Lung (tissue), 12 donors: ENCODE measurements around the gene STOML3. TPM values are rescaled to one million over a fixed set of nuclear protein-coding genes. Genes with fewer than 3 reads are reported as not detected.

Experiments used
- ATAC-seq: fragments of 200-7000 bp; cut with Tn5 transposase; one replicate; pipeline ENCODE4 v1.9.1; 2020; ENCODE audit warnings: moderate number of reproducible peaks; ENCODE audit not compliant: insufficient read depth, low FRiP score
- DNase-seq, 3 donors: peaks; one replicate each; pipeline ENCODE4 v3.0.0-alpha.2; 2013 to 2017
- H3K27ac ChIP-seq, 2 donors: one replicate each; pipeline ENCODE4 v1.5.1; 2013; ENCODE audit warnings: mild to moderate bottlenecking in 2 of 2, moderate library complexity in 2 of 2, control low read depth in 1 of 2, inconsistent platforms in 1 of 2, low read depth in 1 of 2, low read length in 1 of 2
- H3K27me3 ChIP-seq, 3 donors: one replicate each; pipeline ENCODE4 v1.5.1; 2013; ENCODE audit warnings: low read length in 2 of 3; ENCODE audit not compliant: control insufficient read depth in 3 of 3, insufficient read depth in 3 of 3
- H3K36me3 ChIP-seq, 4 donors: one replicate each; pipeline ENCODE4 v1.5.1; 2013; ENCODE audit warnings: low read length in 4 of 4, mild to moderate bottlenecking in 1 of 4, moderate library complexity in 1 of 4; ENCODE audit not compliant: control insufficient read depth in 4 of 4, insufficient read depth in 4 of 4
- H3K4me1 ChIP-seq, 5 donors: one replicate each; pipeline ENCODE4 v1.5.1; 2013; ENCODE audit warnings: low read length in 5 of 5, mild to moderate bottlenecking in 2 of 5, moderate library complexity in 1 of 5; ENCODE audit not compliant: control insufficient read depth in 5 of 5, insufficient read depth in 5 of 5
- H3K4me3 ChIP-seq: one replicate; pipeline ENCODE4 v1.5.1; 2013; ENCODE audit warnings: mild to moderate bottlenecking, control low read depth, moderate library complexity
- H3K9ac ChIP-seq, 2 donors: one replicate each; pipeline ENCODE4 v1.5.1; 2013; ENCODE audit warnings: low read length in 2 of 2, control low read depth in 1 of 2; ENCODE audit not compliant: insufficient read depth in 1 of 2
- H3K9me3 ChIP-seq, 4 donors: one replicate each; pipeline ENCODE4 v1.5.1; 2013; ENCODE audit warnings: low read length in 3 of 4, mild to moderate bottlenecking in 1 of 4, moderate library complexity in 1 of 4; ENCODE audit not compliant: control insufficient read depth in 4 of 4, insufficient read depth in 3 of 4
- WGBS, 2 donors: extraction: QIAGEN DNeasy Blood & Tissue Kit; methylation state at CpG; one replicate each; pipeline ENCODE4 v1.1.7; 2013; 5-methylcytosine and 5-hydroxymethylcytosine counted together
- polyA plus RNA-seq, 2 donors: library from polyadenylated mRNA; stranded (reverse); fragments of 200-250 nt; gene quantifications; one replicate each; pipeline ENCODE4 v1.2.1, GENCODE V29; 2013
- total RNA-seq, 2 donors: library from RNA; depleted of rRNA in 1 of 2; stranded (reverse); fragments of >200 nt in 1 of 2; gene quantifications; one replicate each; pipeline ENCODE4 v1.2.1, GENCODE V29; 2014 to 2021
- TF ChIP-seq, protein P1 (sequence below): IDR thresholded peaks from 2 replicates; pipeline ENCODE4 v1.5.1; 2012; ENCODE audit warnings: mild to moderate bottlenecking; ENCODE audit errors: control extremely low read depth, extremely low read depth
- donor health status: control.
- donor health status: control.
- donor health status: Bipolar disorder and iron deficiency.
- donor health status: healthy.
- donor health status: DM: yes; HTN: yes; CAD: no.

Gene STOML3
- total and polyA plus RNA-seq, 4 donors: 2.0 to 9.8 (median 4.5) TPM

DNA sequence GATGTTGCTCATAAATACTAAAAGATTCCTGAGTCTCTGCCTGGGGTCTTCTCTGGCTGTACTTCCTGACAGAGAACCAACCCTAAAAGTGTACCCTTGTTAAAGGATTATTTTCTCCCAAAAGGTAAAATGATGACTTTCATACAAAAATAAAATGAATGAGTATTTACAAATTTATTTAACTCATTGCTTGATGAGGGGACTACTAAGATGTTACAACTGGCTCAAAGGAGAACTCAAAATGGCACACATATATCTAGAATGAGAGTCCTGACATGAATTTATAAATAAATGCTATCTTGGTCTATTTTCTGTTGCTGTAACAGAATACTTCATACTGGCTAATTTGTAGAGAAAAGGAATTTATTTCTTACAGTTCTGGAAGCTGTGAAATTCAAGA, 30.5 kb downstream of the STOML3 start:
- TF ChIP-seq, protein P1, sequence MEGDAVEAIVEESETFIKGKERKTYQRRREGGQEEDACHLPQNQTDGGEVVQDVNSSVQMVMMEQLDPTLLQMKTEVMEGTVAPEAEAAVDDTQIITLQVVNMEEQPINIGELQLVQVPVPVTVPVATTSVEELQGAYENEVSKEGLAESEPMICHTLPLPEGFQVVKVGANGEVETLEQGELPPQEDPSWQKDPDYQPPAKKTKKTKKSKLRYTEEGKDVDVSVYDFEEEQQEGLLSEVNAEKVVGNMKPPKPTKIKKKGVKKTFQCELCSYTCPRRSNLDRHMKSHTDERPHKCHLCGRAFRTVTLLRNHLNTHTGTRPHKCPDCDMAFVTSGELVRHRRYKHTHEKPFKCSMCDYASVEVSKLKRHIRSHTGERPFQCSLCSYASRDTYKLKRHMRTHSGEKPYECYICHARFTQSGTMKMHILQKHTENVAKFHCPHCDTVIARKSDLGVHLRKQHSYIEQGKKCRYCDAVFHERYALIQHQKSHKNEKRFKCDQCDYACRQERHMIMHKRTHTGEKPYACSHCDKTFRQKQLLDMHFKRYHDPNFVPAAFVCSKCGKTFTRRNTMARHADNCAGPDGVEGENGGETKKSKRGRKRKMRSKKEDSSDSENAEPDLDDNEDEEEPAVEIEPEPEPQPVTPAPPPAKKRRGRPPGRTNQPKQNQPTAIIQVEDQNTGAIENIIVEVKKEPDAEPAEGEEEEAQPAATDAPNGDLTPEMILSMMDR: no peak
- Histone ChIP-seq H3K4me1 (no peaks in the 10 kb centered on the region), H3K36me3 (no peaks in the 10 kb centered on the region), H3K27ac (no peak overlapping the region), H3K27me3 (no peaks in the 10 kb centered on the region), H3K4me3 (no peak overlapping the region), H3K9me3 (peaks cover 0 to 3% (median 0%) of the 10 kb centered on the region in 4 donors), H3K9ac (no peak overlapping the region)
- no peak for DNase-seq
- no peak for ATAC-seq

DNA sequence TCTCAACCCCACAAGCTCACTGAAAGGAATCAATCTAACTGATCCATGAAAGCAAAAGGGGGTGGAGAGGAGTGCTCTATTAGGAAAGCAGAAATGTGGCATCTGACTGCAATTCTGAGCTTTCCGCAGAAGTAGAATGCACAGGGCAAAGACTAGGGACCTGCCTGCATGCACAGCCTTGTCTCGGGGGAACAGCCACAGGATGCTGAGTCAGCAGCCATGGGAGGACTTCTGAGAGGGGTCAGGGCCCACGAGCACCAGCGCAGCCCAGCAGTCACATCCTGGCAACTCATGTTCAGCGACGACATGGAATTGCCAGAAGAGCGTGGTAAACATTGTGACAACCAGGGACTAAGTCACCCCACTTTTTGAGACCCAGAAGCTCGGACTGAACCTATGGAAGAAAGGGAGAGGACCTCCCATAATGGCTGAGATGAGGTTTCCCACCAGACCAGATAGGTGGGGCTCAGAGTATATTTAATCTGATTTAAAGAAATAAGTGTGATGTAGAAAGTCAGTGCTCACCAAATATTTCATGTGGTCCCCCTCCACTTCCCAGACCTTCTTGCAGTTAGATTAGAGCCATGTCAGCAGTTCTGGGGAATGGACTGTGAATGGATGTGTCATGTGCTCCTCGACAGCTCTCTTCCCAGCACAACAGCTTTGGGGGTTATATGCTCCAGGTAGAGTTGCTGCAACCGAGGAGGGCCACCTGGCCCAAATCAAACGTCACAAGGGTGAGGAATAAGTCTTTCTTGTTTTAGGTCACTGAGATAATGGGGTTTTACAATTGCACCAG, 32.6 kb downstream of the STOML3 start:
- no peak overlapping the region for H3K9ac ChIP-seq
- H3K27me3 ChIP-seq: no peaks in the 10 kb centered on the region
- no peaks in the 10 kb centered on the region for H3K4me1 ChIP-seq
- no peak for DNase-seq
- H3K4me3 ChIP-seq: no peak overlapping the region
- TF ChIP-seq, protein P1: no peak
- 85 to 87% methylated on average over 11 of the region's 11 CpGs for WGBS, 2 donors
- H3K27ac ChIP-seq: no peak overlapping the region
- peaks cover 0 to 3% (median 0%) of the 10 kb centered on the region in 4 donors for H3K9me3 ChIP-seq
- ATAC-seq: no peak
- no peaks in the 10 kb centered on the region for H3K36me3 ChIP-seq

DNA sequence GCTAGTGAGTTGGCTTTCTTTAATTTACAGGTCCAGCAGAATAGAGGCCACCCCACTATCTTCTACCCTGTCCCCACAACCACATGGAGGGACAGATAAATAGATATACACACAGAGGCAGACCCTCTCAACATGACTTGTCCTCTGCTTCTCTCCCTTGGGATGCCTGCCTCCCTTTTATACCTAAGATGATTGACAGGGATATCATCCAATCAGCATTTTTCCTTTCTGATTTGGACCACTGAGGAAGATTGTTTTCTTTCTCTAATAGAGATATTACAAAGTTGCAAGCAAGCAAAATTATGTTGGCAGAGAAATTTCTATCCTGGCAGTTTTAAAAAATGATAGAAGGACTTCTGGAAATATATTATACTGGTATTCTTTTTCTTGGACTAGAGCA, 35.8 kb downstream of the STOML3 start:
- H3K4me3 ChIP-seq: no peak overlapping the region
- DNase-seq (no peak), ATAC-seq (no peak)
- H3K9ac ChIP-seq: no peak overlapping the region
- TF ChIP-seq, protein P1: no peak
- H3K27ac ChIP-seq: no peak overlapping the region
- H3K36me3 ChIP-seq: no peaks in the 10 kb centered on the region
- H3K27me3 ChIP-seq: no peaks in the 10 kb centered on the region
- no peaks in the 10 kb centered on the region for H3K9me3 ChIP-seq
- H3K4me1 ChIP-seq: no peaks in the 10 kb centered on the region

DNA sequence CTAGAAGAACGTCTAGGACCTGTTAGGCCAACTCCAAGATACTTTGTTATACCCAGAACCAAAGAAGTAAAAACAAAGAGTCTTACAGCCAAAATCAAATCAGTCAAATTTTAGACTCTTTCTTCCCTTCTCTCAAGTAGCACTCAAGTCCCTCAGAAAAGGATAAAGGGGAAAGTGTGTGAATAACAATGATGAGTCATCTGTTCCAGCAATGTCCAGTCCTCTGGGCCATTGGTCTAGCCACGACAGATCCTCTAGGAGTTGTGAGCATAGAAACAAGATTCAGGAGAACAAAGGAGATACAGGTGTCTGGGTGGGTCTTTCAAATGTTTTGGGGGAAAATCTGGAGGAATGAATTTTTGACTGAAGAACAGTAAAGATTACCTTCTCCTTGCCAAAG, 36.3 kb downstream of the STOML3 start:
- H3K9ac ChIP-seq: no peak overlapping the region
- H3K27me3 ChIP-seq: no peaks in the 10 kb centered on the region
- H3K27ac ChIP-seq: no peak overlapping the region
- 62 to 70% methylated on average over 2 of the region's 2 CpGs for WGBS, 2 donors
- no peaks in the 10 kb centered on the region for H3K9me3 ChIP-seq
- TF ChIP-seq, protein P1: no peak
- no peak for DNase-seq
- no peak for ATAC-seq
- no peaks in the 10 kb centered on the region for H3K4me1 ChIP-seq
- H3K36me3 ChIP-seq: no peaks in the 10 kb centered on the region
- no peak overlapping the region for H3K4me3 ChIP-seq
